Suprapubic skin (tissue), 4 donors: ENCODE data around the gene MEX3D.

Experiments
- CTCF ChIP-seq, 2 donors: fragments of 200-600 bp in 1 of 2; fragments of 450-650 bp in 1 of 2; sonication (generic) in 1 of 2; IDR thresholded peaks; one replicate each; pipeline ENCODE4 v1.5.1; 2016 to 2019; ENCODE audit warnings: antibody characterized with exemption in 2 of 2, mild to moderate bottlenecking in 1 of 2, moderate library complexity in 1 of 2
- EP300 ChIP-seq: sonication (generic); formaldehyde crosslinking; IDR thresholded peaks from one replicate; pipeline ENCODE4 v1.6.1; 2017; ENCODE audit warnings: antibody characterized with exemption
- POLR2A ChIP-seq, 2 donors: fragments of 450-650 bp; IDR thresholded peaks; one replicate each; pipeline ENCODE4 v1.6.1; 2017; ENCODE audit warnings: antibody characterized with exemption in 2 of 2, mild to moderate bottlenecking in 2 of 2, moderate library complexity in 2 of 2
- POLR2AphosphoS5 ChIP-seq, 3 donors: sonication (generic); formaldehyde crosslinking; IDR thresholded peaks; one replicate each; pipeline ENCODE4 v1.6.1; 2017; ENCODE audit warnings: antibody characterized with exemption in 3 of 3

GRCh38 chr19:1533510-1534150, 34.5 kb downstream of the MEX3D start:
- TF ChIP-seq CTCF (IDR thresholded peaks at IDR 0.05) (no peak), POLR2A (IDR thresholded peaks at IDR 0.05) (no peak), POLR2AphosphoS5 (IDR thresholded peaks at IDR 0.05) (no peak), EP300 (no peak)
